Tibial nerve (tissue), 4 donors: ENCODE measurements around the gene CLPX.
"Not testable (repeated sequence)": the region's sequence is repeated elsewhere in the genome, so short reads cannot be mapped to it uniquely, and the experiment has no call there.

Experiments used
- CTCF ChIP-seq, 5 experiments: fragments of 200-600 bp in 3 of 5; fragments of 450-650 bp in 2 of 5; sonication (generic) in 3 of 5; IDR thresholded peaks; one replicate each; pipeline ENCODE4 v1.5.1; 2016 to 2019; ENCODE audit warnings: antibody characterized with exemption in 5 of 5, mild to moderate bottlenecking in 3 of 5, moderate library complexity in 2 of 5
- EP300 ChIP-seq, 2 donors: sonication (generic); formaldehyde crosslinking; IDR thresholded peaks; one replicate each; pipeline ENCODE4 v1.6.1; 2017; ENCODE audit warnings: antibody characterized with exemption in 2 of 2, mild to moderate bottlenecking in 1 of 2

GRCh38 chr15:65099801-65100200 lies 85.3 kb downstream of the CLPX start:
- not testable (repeated sequence) for TF ChIP-seq EP300, CTCF (IDR thresholded peaks at IDR 0.05)
